Measurements from ENCODE around the gene SCGB1D1.
A peak's percentile ranks its signal among the peaks of the same experiment; 100 is the strongest.

SCGB1D1 gene

DNA sequence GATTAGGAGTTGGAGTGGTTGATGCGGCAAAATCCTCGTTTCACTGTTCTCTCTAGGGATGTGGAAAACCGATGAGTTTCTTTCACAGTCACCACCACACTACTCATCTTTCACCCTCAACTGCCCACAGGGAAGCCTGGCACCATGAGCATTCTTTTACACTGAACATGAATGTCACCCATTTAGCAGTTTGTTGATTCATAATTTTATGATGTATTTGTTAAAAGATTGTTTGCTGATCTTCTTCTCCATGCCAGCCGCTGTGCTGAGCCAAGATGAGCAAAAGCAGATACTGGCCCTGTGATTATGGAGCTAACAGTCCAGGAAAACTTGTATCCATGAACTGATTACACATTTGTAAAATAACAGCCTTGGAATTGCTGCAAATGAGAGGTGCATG, 48.1 kb downstream of the SCGB1D1 start:
- no peaks in the 10 kb centered on the region for H3K9me3 ChIP-seq (ENCODE audit: control insufficient read depth, insufficient read depth, low read depth, low read length)
- H3K4me1 ChIP-seq (ENCODE audit: control insufficient read depth, insufficient read depth, low read length) = no peaks in the 10 kb centered on the region; the same call in 1 of the 2 replicates
- no peak overlapping the region for H3K27ac ChIP-seq (ENCODE audit: extremely low read depth, low read depth, low read length)
- H3K4me3 ChIP-seq (ENCODE audit: low read depth, low read length) = no peak overlapping the region
- H3K36me3 ChIP-seq (ENCODE audit: control insufficient read depth in 2 of 2, insufficient read depth in 1 of 2, low read length in 2 of 2) = no peaks in the 10 kb centered on the region
- no peak for TF ChIP-seq ZNF521 (tag by site-specific recombination; IDR thresholded peaks at IDR 0.05)
- CTCF ChIA-PET = no interaction called here
- POLR2A ChIA-PET = no interaction called here

DNA sequence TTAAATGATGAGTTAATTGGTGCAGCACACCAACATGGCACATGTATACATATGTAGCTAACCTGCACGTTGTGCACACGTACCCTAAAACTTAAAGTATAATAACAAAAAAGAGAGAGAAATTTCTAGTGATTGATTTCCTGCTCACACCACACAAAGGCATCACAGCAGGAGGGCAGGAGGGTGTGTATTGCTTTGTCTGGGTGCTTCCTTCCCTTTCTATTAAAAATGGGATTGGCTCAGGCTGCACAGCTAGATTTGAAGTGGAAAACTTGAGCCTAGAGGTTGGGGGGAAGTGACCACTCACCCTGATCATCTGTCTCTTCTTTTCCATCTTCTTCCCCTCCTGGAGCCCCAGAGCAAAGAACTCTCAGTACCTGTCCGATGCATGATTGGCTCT, 51.1 kb downstream of the SCGB1D1 start:
- Histone ChIP-seq H3K9me3 (ENCODE audit: control insufficient read depth, insufficient read depth, low read depth, low read length) (no peaks in the 10 kb centered on the region), H3K27ac (ENCODE audit: extremely low read depth, low read depth, low read length) (no peak overlapping the region), H3K4me3 (ENCODE audit: low read depth, low read length) (no peak overlapping the region), H3K36me3 (ENCODE audit: control insufficient read depth in 2 of 2, insufficient read depth in 1 of 2, low read length in 2 of 2) (no peaks in the 10 kb centered on the region), H3K4me1 (ENCODE audit: control insufficient read depth, insufficient read depth, low read length) (no peaks in the 10 kb centered on the region; the same call in 1 of the 2 replicates)
- ChIA-PET CTCF (interaction anchor here (1.3 kb wide), 1 partner anchor 70 kb away, joined by 3 read pairs; no protein-coding TSS in a partner anchor), POLR2A (no interaction called here)
- TF ChIP-seq HOXA7 (CRISPR knock-in tag; IDR thresholded peaks at IDR 0.05; ENCODE audit: borderline replicate concordance) = no peak
- TF ChIP-seq ZNF341 (tag by site-specific recombination; IDR thresholded peaks at IDR 0.05; ENCODE audit: low read depth) = no peak

DNA sequence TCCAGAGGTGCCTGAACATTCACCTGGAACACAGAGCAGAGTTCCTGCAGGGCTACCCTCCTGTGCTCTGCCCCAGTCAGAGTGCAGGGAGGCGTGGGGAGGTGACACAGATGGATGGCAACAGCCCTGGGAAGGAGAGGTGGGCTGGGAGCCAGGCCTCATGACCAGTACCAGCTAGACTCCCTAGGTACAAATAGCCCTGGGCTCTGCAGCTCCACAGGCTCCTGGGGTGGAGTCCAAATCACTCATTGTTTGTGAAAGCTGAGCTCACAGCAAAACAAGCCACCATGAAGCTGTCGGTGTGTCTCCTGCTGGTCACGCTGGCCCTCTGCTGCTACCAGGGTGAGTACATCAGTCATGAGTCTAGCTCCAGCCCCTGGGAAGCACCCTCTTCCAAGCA, 52.0 kb downstream of the SCGB1D1 start, which contains the start of gene SCGB1D2:
SCGB1D2 (plus strand) TSS at position 219 of the 400 bp plus-strand sequence; CDS start at position 288, 69 bp downstream.
- CTCF ChIA-PET = interaction anchor here (0.7 to 1.4 kb wide), 4 partner anchors 13 to 70 kb away, joined by 3 to 5 read pairs (median 3); no protein-coding TSS in a partner anchor
- Histone ChIP-seq H3K9me3 (ENCODE audit: control insufficient read depth, insufficient read depth, low read depth, low read length) (no peaks in the 10 kb centered on the region), H3K27ac (ENCODE audit: extremely low read depth, low read depth, low read length) (no peak within 1 kb of the TSS), H3K4me1 (ENCODE audit: control insufficient read depth, insufficient read depth, low read length) (no peaks in the 10 kb centered on the region; the same call in 1 of the 2 replicates), H3K4me3 (ENCODE audit: low read depth, low read length) (no peak within 1 kb of the TSS), H3K36me3 (ENCODE audit: control insufficient read depth in 2 of 2, insufficient read depth in 1 of 2, low read length in 2 of 2) (no peaks in the 10 kb centered on the region)
- POLR2A ChIA-PET = no interaction called here
- no peak for TF ChIP-seq ZFP3 (tag by site-specific recombination; IDR thresholded peaks at IDR 0.05; ENCODE audit: low read depth)
- peak; percentile 37; the same call in 1 of the 2 replicates for TF ChIP-seq GLIS2 (tag by site-specific recombination; IDR thresholded peaks at IDR 0.05)
- TF ChIP-seq ZFHX2 (tag by site-specific recombination; conservative IDR thresholded peaks at IDR 0.05) = 0 out of 2 replicates have a peak, but pooled peaks have one; percentile 14
- no peak for TF ChIP-seq ZNF792 (tag by site-specific recombination; IDR thresholded peaks at IDR 0.05)
- TF ChIP-seq, protein P1, sequence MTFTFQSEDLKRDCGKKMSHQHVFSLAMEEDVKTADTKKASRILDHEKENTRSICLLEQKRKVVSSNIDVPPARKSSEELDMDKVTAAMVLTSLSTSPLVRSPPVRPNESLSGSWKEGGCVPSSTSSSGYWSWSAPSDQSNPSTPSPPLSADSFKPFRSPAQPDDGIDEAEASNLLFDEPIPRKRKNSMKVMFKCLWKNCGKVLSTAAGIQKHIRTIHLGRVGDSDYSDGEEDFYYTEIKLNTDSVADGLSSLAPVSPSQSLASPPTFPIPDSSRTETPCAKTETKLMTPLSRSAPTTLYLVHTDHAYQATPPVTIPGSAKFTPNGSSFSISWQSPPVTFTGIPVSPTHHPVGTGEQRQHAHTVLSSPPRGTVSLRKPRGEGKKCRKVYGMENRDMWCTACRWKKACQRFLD (tag by site-specific recombination; IDR thresholded peaks at IDR 0.05) = no peak
- TF ChIP-seq ZIC2 (tag by site-specific recombination; IDR thresholded peaks at IDR 0.05) = peak; percentile 99
- peak; percentile 59 for TF ChIP-seq ZNF629 (tag by site-specific recombination; IDR thresholded peaks at IDR 0.05)
- TF ChIP-seq, protein P2, sequence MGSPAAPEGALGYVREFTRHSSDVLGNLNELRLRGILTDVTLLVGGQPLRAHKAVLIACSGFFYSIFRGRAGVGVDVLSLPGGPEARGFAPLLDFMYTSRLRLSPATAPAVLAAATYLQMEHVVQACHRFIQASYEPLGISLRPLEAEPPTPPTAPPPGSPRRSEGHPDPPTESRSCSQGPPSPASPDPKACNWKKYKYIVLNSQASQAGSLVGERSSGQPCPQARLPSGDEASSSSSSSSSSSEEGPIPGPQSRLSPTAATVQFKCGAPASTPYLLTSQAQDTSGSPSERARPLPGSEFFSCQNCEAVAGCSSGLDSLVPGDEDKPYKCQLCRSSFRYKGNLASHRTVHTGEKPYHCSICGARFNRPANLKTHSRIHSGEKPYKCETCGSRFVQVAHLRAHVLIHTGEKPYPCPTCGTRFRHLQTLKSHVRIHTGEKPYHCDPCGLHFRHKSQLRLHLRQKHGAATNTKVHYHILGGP (tag by site-specific recombination; IDR thresholded peaks at IDR 0.05) = no peak
- no peak for TF ChIP-seq ZNF155 (tag by site-specific recombination; IDR thresholded peaks at IDR 0.05)
- peak; percentile 93 for TF ChIP-seq ZNF341 (tag by site-specific recombination; IDR thresholded peaks at IDR 0.05; ENCODE audit: low read depth)
- TF ChIP-seq, protein P3, sequence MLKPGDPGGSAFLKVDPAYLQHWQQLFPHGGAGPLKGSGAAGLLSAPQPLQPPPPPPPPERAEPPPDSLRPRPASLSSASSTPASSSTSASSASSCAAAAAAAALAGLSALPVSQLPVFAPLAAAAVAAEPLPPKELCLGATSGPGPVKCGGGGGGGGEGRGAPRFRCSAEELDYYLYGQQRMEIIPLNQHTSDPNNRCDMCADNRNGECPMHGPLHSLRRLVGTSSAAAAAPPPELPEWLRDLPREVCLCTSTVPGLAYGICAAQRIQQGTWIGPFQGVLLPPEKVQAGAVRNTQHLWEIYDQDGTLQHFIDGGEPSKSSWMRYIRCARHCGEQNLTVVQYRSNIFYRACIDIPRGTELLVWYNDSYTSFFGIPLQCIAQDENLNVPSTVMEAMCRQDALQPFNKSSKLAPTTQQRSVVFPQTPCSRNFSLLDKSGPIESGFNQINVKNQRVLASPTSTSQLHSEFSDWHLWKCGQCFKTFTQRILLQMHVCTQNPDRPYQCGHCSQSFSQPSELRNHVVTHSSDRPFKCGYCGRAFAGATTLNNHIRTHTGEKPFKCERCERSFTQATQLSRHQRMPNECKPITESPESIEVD (tag by site-specific recombination; IDR thresholded peaks at IDR 0.05) = no peak
- TF ChIP-seq REPIN1 (tag by site-specific recombination; IDR thresholded peaks at IDR 0.05; ENCODE audit: low read depth) = no peak
- TF ChIP-seq ZNF140 (tag by site-specific recombination; IDR thresholded peaks at IDR 0.05) = no peak
- TF ChIP-seq, protein P4, sequence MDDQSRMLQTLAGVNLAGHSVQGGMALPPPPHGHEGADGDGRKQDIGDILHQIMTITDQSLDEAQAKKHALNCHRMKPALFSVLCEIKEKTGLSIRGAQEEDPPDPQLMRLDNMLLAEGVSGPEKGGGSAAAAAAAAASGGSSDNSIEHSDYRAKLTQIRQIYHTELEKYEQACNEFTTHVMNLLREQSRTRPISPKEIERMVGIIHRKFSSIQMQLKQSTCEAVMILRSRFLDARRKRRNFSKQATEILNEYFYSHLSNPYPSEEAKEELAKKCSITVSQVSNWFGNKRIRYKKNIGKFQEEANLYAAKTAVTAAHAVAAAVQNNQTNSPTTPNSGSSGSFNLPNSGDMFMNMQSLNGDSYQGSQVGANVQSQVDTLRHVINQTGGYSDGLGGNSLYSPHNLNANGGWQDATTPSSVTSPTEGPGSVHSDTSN (CRISPR knock-in tag; IDR thresholded peaks at IDR 0.05) = no peak
- no peak for TF ChIP-seq HOXD13 (CRISPR knock-in tag; IDR thresholded peaks at IDR 0.05; ENCODE audit: borderline replicate concordance)
- TF ChIP-seq, protein P5, sequence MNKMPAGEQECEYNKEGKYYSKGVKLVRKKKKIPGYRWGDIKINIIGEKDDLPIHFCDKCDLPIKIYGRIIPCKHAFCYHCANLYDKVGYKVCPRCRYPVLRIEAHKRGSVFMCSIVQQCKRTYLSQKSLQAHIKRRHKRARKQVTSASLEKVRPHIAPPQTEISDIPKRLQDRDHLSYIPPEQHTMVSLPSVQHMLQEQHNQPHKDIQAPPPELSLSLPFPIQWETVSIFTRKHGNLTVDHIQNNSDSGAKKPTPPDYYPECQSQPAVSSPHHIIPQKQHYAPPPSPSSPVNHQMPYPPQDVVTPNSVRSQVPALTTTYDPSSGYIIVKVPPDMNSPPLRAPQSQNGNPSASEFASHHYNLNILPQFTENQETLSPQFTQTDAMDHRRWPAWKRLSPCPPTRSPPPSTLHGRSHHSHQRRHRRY (tag by site-specific recombination; IDR thresholded peaks at IDR 0.05) = no peak
- no peak for TF ChIP-seq ZXDB (tag by site-specific recombination; IDR thresholded peaks at IDR 0.05)
- TF ChIP-seq ZNF202 (tag by site-specific recombination; IDR thresholded peaks at IDR 0.05; ENCODE audit: borderline replicate concordance) = no peak
- TF ChIP-seq, protein P6, sequence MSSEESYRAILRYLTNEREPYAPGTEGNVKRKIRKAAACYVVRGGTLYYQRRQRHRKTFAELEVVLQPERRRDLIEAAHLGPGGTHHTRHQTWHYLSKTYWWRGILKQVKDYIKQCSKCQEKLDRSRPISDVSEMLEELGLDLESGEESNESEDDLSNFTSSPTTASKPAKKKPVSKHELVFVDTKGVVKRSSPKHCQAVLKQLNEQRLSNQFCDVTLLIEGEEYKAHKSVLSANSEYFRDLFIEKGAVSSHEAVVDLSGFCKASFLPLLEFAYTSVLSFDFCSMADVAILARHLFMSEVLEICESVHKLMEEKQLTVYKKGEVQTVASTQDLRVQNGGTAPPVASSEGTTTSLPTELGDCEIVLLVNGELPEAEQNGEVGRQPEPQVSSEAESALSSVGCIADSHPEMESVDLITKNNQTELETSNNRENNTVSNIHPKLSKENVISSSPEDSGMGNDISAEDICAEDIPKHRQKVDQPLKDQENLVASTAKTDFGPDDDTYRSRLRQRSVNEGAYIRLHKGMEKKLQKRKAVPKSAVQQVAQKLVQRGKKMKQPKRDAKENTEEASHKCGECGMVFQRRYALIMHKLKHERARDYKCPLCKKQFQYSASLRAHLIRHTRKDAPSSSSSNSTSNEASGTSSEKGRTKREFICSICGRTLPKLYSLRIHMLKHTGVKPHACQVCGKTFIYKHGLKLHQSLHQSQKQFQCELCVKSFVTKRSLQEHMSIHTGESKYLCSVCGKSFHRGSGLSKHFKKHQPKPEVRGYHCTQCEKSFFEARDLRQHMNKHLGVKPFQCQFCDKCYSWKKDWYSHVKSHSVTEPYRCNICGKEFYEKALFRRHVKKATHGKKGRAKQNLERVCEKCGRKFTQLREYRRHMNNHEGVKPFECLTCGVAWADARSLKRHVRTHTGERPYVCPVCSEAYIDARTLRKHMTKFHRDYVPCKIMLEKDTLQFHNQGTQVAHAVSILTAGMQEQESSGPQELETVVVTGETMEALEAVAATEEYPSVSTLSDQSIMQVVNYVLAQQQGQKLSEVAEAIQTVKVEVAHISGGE (tag by site-specific recombination; conservative IDR thresholded peaks at IDR 0.05; ENCODE audit: low read depth) = no peak

Measured in HEK293 (cell line).